A673 (cell line): ENCODE data around the gene BRSK2. TPM values are rescaled to one million over a fixed set of nuclear protein-coding genes. Genes with fewer than 3 reads are reported as not detected.

Experiments used
- BruUV-seq: library from RNA; stranded (reverse); fragments of 400-500 nt; replicated peaks from 2 replicates; lab custom pipeline; 2021; lab: Mats Ljungman, UMichigan
- CTCF ChIA-PET: fragments of 300-600 bp; sonication (Branson Sonifier 250); formaldehyde crosslinking; loops from one replicate; lab custom pipeline; 2022; ENCODE audit warnings: antibody characterized with exemption; lab: Charles Lee
- POLR2A ChIA-PET: fragments of 300-600 bp; sonication (Branson Sonifier 250); formaldehyde crosslinking; loops from one replicate; lab custom pipeline; 2022; ENCODE audit warnings: antibody characterized with exemption; ENCODE audit not compliant: low non-redundant PET; lab: Charles Lee
- DNase-seq: peaks from one replicate; pipeline ENCODE4 v3.0.0-alpha.2; 2015; ENCODE audit warnings: low spot score
- H3K27ac ChIP-seq: fragments of 200-600 bp; sonication (generic); 2 replicates; pipeline ENCODE4 v1.5.1; 2016; ENCODE audit warnings: mixed run types, low read depth, mild to moderate bottlenecking, mixed read lengths, antibody characterized with exemption, low read length; ENCODE audit not compliant: poor library complexity, severe bottlenecking
- H3K27me3 ChIP-seq: fragments of 200-600 bp; sonication (generic); replicated peaks from 2 replicates; pipeline ENCODE4 v1.6.1; 2017; ENCODE audit warnings: mixed run types, low read depth, mild to moderate bottlenecking, mixed read lengths, antibody characterized with exemption, low read length; ENCODE audit not compliant: insufficient read depth, poor library complexity
- H3K36me3 ChIP-seq: fragments of 200-600 bp; sonication (generic); 2 replicates; pipeline ENCODE4 v1.6.1; 2016; ENCODE audit warnings: mixed run types, mild to moderate bottlenecking, mixed read lengths, antibody characterized with exemption, low read length; ENCODE audit not compliant: insufficient read depth, poor library complexity, severe bottlenecking
- H3K4me1 ChIP-seq: fragments of 200-600 bp; sonication (generic); 2 replicates; pipeline ENCODE4 v1.6.1; 2017; ENCODE audit warnings: mixed run types, mild to moderate bottlenecking, mixed read lengths, antibody characterized with exemption, low read length; ENCODE audit not compliant: insufficient read depth, poor library complexity, severe bottlenecking
- H3K4me3 ChIP-seq: fragments of 200-600 bp; sonication (generic); 2 replicates; pipeline ENCODE4 v1.5.1; 2016; ENCODE audit warnings: low read depth, mixed run types, mild to moderate bottlenecking, mixed read lengths, low read length; ENCODE audit not compliant: poor library complexity, severe bottlenecking
- H3K9me3 ChIP-seq: fragments of 200-600 bp; sonication (generic); 2 replicates; pipeline ENCODE4 v1.6.1; 2016; ENCODE audit warnings: mixed run types, low read depth, mild to moderate bottlenecking, mixed read lengths, antibody characterized with exemption, low read length; ENCODE audit not compliant: poor library complexity, severe bottlenecking
- CTCF ChIP-seq: fragments of 300-800, 200-600 bp; sonication (generic); conservative IDR thresholded peaks from 2 replicates; pipeline ENCODE4 v1.5.1; 2017; ENCODE audit warnings: low read depth, mild to moderate bottlenecking, antibody characterized with exemption, low read length, moderate library complexity, mixed read lengths
- EZH2 ChIP-seq: fragments of 200-600 bp; sonication (generic); IDR thresholded peaks from 2 replicates; pipeline ENCODE4 v1.6.1; 2017; ENCODE audit warnings: borderline replicate concordance, low read depth, mild to moderate bottlenecking, mixed read lengths, antibody characterized with exemption, low read length; ENCODE audit not compliant: poor library complexity, severe bottlenecking
- intact Hi-C: fragments of 100-400 bp; cut with micrococcal nuclease; formaldehyde crosslinking; loops from one replicate; pipeline ENCODE4 v1.10.0; 2022; ENCODE audit not compliant: unreplicated experiment
- total RNA-seq: library from RNA; stranded (reverse); gene quantifications from 2 replicates; pipeline ENCODE4 v1.2.3, GENCODE V29; 2021

Gene BRSK2
- total RNA-seq, 1 experiment from 2014 or later: 2.2 TPM

- BruUV-seq: no TSS peak
- Histone ChIP-seq H3K27me3 (no peaks in the 10 kb centered on the region), H3K9me3 (no peaks in the 10 kb centered on the region), H3K4me3 (no peak overlapping the region), H3K27ac (no peak overlapping the region), H3K36me3 (no peaks in the 10 kb centered on the region), H3K4me1 (no peaks in the 10 kb centered on the region)
- intact Hi-C loops: no loop called here
- TF ChIP-seq CTCF (no peak), EZH2 (no peak)
- CTCF ChIA-PET: no interaction called here
- POLR2A ChIA-PET: no interaction called here
- DNase-seq: no peak
These were observed 50.3 kb downstream of the BRSK2 start for GRCh38 chr11:1440066-1440465.

- Histone ChIP-seq H3K27ac (no peak overlapping the region), H3K4me1 (no peaks in the 10 kb centered on the region), H3K27me3 (no peaks in the 10 kb centered on the region), H3K4me3 (no peak overlapping the region), H3K36me3 (no peaks in the 10 kb centered on the region), H3K9me3 (no peaks in the 10 kb centered on the region)
- no TSS peak for BruUV-seq
- ChIA-PET CTCF (no interaction called here), POLR2A (no interaction called here)
- DNase-seq: no peak
- intact Hi-C loops: no loop called here
- TF ChIP-seq CTCF (no peak), EZH2 (no peak)
These were observed 50.8 kb downstream of the BRSK2 start for GRCh38 chr11:1440496-1440895.

GRCh38 chr11:1442163-1442562 is 52.4 kb downstream of the BRSK2 start:
- POLR2A ChIA-PET: no interaction called here
- TF ChIP-seq CTCF: no peak
- no TSS peak for BruUV-seq

More at GRCh38 chr11:1442163-1442562, 52.4 kb downstream of the BRSK2 start:
- Histone ChIP-seq H3K36me3 (no peaks in the 10 kb centered on the region), H3K27ac (no peak overlapping the region), H3K27me3 (no peaks in the 10 kb centered on the region), H3K4me1 (no peaks in the 10 kb centered on the region), H3K4me3 (no peak overlapping the region), H3K9me3 (no peaks in the 10 kb centered on the region)
- intact Hi-C loops: no loop called here
- CTCF ChIA-PET: no interaction called here
- DNase-seq: no peak
